Amygdala (tissue), 56 donors: ENCODE measurements around the gene ZNF485.
"Not testable (repeated sequence)": the region's sequence is repeated elsewhere in the genome, so short reads cannot be mapped to it uniquely, and the experiment has no call there.

ENCODE experiments used
- DNase-seq, 56 donors: peaks; one replicate each; lab custom pipeline; 2025; lab: John Stamatoyannopoulos, UW

The ZNF485 gene

GRCh38 chr10:43606323-43607198 is at the start of gene ZNF485:
ZNF485 (plus strand) TSS chr10:43606438; CDS start chr10:43607051, 613 bp downstream.
- DNase-seq = peak in 52 of 56 donors; percentile 6 to 83 (median 60)

DNA sequence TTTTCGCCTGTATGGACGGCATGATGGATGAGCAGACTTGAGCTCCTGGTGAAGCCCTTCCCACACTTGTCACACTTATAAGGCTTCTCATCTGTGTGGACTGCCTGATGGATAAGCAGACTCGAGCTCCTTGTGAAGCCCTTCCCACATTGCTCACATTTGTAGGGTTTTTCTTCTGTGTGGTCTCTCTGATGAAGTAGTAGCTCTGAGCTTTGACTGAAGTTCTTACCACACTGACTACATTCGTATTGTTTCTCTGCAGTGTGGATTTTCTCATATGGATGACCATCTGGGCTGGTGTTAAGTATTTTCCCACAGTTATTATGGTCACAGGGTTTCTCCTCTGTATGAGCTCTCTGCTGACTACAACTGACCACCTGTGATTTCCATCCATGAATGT is 49.0 kb upstream of the ZNF485 start:
- no peak for DNase-seq

DNA sequence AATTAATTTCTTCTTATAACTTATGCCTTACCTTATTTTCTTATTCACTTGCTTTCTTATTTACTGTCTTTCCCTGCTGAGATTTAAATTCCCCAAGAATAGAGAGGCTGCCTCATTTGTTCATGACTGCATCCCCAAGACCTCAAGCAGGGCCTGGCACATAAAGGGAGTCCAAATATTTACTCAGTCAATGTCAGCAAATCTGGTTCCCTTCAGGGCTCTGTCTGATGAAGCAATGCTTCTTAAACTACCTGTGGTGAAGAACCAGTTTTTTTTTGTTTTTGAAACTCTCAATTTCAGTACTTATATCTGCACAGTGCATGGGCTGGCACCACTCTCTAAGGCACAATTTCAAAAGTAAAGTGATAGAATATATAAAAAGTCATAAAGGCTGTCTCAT is 36.6 kb upstream of the ZNF485 start:
- no peak for DNase-seq

DNA sequence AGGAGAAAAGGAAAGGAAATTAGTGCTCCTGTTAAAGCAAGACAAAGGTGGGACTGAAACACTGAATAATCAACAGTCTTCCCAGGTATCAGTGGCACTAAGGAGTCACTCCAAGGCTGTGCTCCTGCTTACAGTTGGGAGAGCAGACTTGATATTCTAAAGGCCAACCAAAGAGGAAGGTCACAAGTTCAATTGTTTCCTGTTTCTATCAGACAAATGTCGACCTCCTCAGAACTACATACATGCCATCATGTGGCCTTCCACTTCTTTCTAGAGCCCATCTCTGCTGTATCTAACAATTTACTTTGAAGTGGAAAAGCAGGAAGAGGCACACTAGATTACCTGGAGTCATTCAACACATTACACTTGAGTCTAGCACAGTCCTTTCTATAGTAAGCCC is 35.3 kb upstream of the ZNF485 start:
- DNase-seq = no peak

DNA sequence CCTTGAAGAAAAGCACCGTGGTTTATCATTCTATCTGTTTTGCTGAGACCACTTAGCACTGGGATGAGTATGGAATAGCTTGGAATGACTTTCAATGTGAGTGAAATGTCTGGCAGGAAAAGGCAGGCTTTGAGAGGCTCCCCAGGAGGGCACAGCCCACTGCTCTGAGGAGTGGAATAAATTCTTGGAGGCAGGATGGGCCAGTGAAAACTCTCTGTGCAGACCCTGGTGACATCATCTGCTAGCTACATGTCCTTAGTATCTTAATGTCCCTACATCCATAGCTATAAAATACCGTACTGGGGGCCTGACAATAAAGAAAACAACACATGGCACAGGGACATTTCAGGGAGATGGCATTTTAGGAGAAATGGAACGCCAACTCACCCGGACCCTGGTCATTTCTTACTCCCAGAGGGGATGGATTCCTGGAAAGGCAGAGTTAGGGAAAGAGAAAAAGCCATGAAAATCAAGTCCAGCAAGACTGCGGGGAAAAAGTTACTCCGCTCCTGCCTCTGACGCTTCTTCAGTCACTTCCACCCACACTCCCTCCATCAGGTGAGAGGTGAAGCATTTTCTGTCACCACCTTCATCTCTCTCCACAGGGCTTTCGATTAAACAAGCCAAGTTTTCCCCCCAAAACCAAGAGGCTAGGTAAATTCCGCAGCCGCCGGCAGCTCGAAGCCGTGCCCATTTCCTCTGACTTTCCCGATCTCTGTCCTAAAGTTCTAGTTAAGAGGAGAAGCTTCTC is 32.8 kb upstream of the ZNF485 start:
- no peak for DNase-seq

- peak in 55 of 56 donors; percentile 7 to 91 (median 77) for DNase-seq
Observed at GRCh38 chr10:43574001-43574892, 32.0 kb upstream of the ZNF485 start, which contains the start of gene ZNF239. ZNF239 (minus strand) TSS chr10:43574616; CDS start chr10:43558079, 16,537 bp downstream.

DNA sequence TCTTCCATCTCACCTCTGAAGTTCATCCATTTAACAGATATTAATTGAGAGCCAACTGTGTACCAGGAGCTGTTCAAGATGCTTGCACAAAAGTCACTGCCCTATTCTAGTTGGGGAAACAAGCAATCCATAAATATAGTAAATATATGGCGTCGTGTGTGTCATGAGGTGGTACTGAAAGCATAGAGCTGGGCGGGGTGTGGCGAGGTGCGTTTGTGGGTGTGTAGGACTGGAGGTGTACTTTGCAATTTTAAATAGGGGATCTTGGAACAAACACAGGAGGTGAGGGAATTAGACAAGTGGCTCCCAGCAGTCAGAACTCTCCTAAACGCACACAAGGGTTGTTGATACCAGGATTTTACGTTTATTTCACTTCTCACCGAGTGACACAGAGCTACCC is 31.3 kb upstream of the ZNF485 start:
- no peak for DNase-seq

GRCh38 chr10:43576062-43576461 is 30.2 kb upstream of the ZNF485 start:
- no peak for DNase-seq

DNA sequence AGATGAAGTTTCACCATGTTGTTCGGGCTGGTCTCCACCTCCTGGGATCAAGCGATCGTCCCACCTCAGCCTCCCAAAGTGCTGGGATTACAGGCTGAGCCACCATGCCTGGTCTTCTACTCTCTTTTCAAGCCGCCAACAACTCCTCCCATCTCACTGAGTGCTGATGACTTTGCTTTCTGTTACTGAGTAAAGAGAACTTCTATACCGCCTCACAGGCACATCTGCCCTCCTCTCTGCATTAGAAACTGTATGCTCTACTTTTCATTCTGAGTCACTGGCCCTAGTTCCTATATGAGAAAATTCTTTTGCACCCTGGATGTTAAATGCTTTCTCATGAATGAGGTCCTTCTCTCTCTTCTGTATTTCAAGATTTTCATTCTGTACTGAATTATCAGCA is 29.7 kb upstream of the ZNF485 start:
- no peak for DNase-seq

GRCh38 chr10:43584051-43584450 is 22.2 kb upstream of the ZNF485 start:
- no peak for DNase-seq

- no peak for DNase-seq
Observed at GRCh38 chr10:43585046-43585445, 21.2 kb upstream of the ZNF485 start.

- no peak for DNase-seq
Observed at GRCh38 chr10:43585981-43586729, 20.1 kb upstream of the ZNF485 start.

GRCh38 chr10:43586730-43587115 is 19.5 kb upstream of the ZNF485 start:
- DNase-seq = not testable (repeated sequence)

DNA sequence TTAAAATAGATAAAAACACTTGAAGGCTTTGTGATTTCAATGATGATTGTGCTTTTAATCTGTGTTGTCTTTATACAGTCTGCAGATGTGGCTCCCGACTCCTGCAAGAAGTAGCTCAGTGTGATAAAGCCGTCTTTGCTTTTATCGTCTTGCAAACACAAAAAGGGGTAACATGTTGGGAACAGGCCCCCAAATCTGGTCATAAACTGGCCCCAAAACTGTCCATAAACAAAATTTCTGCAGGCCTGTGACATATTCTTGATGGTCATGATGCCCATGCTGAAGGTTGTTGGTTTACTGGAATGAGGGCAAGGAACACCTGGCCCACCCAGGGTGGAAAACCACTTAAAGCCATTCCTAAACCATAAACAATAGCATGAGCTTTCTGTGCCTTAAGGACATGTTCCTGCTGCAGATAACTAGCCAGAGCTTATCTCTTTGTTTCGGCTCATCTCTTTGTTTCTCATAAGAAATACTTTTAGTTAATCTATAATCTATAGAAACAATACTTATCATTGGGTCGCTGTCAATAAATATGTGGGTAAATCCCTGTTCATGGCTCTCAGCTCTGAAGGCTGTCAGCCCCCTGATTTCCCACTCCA is 14.8 kb upstream of the ZNF485 start:
- no peak for DNase-seq

GRCh38 chr10:43594944-43595589 is 11.2 kb upstream of the ZNF485 start:
- no peak for DNase-seq

- no peak for DNase-seq
Observed at GRCh38 chr10:43595739-43596298, 10.4 kb upstream of the ZNF485 start.

GRCh38 chr10:43596546-43596945 is 9.7 kb upstream of the ZNF485 start:
- no peak for DNase-seq

- DNase-seq = no peak
Observed at GRCh38 chr10:43598446-43598845, 7.8 kb upstream of the ZNF485 start.

GRCh38 chr10:43599333-43599732 is 6.9 kb upstream of the ZNF485 start:
- DNase-seq = no peak
